HG03575 (cell line): ENCODE data around the gene PDSS2.

ENCODE experiments used
- ATAC-seq: cut with Tn5 transposase; IDR thresholded peaks from one replicate; pipeline ENCODE4 v1.9.1; 2021; ENCODE audit not compliant: unreplicated experiment, insufficient number of reproducible peaks, low FRiP score; ENCODE audit errors: extremely low read depth

Gene PDSS2, protein sequence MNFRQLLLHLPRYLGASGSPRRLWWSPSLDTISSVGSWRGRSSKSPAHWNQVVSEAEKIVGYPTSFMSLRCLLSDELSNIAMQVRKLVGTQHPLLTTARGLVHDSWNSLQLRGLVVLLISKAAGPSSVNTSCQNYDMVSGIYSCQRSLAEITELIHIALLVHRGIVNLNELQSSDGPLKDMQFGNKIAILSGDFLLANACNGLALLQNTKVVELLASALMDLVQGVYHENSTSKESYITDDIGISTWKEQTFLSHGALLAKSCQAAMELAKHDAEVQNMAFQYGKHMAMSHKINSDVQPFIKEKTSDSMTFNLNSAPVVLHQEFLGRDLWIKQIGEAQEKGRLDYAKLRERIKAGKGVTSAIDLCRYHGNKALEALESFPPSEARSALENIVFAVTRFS

DNA sequence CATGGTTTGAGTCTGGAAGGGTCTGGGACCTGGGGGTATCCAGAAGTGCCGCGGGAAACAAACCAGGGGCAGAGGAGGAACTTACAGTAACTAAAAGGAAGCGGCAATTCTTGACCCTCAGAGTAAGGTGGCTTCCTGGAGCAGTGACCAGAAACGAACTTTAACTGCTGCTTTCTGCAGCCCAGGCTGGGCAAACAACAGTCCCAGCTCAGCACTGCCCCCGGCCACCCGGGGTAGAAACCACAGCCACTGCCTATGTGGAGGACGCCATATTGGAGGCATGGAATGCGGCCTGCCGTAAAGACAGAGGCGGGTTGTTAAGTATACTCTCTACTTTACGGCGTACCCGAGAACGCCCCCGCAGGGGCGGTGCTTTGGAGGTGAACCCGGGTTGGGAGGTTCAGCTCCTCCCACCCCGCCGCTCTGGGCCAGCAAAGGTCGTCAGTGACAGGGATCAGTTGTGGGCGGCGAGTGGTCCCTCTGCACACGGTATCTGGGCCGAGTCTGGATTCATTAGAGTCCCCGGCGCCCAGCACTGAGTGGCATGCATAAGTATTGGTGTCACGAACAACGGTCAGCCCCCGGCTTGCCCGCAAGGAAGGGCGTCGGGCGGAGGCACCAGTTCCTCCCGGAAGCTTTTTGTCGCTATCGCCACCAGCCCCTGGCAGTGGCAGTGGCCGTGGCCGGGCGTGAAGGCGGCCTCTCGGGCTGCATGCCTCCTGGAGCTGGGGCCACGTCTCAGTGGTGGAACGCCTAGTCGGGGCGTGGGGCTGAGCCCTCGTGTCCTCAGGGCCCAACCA lies at the start of gene PDSS2:
PDSS2 (minus strand) TSS at position 282 of the 800 bp plus-strand sequence; CDS start at position 3, 279 bp downstream.
- peak; percentile 92 for ATAC-seq

- ATAC-seq, result no peak
Measured at GRCh38 chr6:107506145-107506544, 46.8 kb upstream of the PDSS2 start.

GRCh38 chr6:107504270-107505026 lies 45.1 kb upstream of the PDSS2 start:
- ATAC-seq, result no peak

DNA sequence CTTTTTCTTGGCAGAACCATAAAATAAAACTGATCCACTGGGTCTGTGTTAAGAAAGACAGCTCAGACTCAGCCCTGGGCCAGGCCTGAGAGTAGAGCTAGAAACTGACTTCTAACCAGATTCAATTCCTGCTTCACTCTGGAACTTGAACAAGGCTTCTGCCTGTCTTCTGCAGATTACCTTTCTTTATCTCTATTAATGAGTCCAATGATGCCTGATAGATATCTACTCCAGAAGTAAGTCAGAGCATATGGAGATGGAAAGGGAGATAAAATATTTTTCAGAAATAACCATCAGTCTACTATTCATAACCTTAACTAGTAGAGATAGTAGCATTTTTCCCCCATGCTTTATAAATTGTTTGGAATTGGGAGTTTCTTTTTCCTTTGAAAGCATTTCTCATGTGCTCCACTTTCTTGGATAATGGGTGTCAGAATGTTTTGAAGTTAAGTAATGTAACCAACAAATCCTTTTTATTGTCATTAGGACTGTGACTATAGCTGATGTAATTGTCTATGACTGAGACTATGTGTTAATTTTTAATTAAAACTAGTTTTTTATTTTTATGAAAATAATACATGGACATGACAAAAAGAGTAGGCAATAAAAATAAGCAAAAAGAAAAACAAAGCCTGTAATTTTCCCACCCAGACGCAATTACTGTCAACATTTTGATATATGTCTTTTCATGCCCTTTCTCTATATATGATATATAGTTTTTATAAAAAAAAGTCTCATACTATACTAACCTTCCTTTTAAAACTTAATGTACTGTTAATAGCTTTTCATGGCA lies 37.7 kb upstream of the PDSS2 start:
- no peak for ATAC-seq

DNA sequence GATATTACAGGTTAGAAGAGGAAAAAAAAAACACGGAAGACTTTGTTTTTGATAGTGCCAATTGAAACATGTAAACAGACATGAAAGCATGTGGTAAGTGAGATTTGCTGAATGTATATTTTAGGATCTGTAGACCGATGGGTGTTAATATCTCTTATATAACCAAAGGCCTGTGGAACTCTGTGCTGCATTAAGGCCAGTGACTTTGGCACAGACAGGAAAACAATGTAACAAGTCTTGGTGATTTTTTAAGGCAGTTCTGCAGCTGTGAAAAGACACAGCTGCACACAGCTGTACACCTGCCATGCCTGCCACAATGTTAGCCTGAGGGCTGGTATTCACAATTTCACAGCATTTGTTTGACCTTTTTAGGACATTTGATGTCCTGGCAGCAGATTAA lies 36.6 kb upstream of the PDSS2 start:
- no peak for ATAC-seq

GRCh38 chr6:107495196-107495643 lies 35.9 kb upstream of the PDSS2 start:
- no peak for ATAC-seq

DNA sequence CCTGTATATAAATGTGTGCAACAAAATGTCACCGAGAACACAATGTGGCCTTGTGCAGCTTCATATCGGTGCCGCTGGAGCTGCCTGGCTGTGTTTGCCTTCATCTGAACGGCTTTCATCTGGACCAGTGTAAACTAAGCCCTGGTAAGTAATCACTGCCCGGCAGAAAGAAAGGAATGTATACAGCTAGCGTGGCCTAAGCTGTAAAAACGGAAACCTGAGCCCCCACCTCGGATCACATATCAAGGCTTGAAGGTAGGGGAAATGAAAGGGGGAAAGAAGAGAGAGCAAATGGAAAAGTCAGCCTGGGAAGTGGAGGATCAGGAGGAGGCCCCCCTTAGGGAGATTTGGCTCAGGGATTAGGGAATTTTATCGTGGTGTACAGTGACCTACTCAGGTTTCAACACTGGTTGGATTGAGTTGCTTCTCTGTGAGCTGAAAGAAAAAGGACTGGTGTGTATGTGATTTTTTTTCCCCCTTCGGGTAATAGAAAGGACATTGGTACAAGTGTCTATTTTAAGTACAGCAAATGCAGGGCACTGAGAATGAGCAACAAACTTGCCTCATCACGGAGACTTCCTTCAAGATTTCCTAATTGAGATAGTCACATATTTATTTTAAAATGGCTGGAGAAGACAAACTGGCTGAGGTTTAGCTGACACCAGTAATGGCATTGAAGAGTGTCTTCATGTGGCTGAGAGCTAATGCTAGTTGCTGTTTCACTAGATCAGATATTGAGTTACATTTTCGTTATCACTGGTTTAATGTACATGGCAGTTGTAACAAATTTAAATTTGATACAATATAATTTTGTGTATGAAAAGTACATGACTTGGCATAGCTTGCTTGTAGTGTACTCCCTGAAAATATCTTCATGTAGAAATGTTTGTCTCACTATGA lies 34.0 kb upstream of the PDSS2 start:
- ATAC-seq, result no peak

GRCh38 chr6:107491760-107492660 lies 32.6 kb upstream of the PDSS2 start:
- no peak for ATAC-seq

DNA sequence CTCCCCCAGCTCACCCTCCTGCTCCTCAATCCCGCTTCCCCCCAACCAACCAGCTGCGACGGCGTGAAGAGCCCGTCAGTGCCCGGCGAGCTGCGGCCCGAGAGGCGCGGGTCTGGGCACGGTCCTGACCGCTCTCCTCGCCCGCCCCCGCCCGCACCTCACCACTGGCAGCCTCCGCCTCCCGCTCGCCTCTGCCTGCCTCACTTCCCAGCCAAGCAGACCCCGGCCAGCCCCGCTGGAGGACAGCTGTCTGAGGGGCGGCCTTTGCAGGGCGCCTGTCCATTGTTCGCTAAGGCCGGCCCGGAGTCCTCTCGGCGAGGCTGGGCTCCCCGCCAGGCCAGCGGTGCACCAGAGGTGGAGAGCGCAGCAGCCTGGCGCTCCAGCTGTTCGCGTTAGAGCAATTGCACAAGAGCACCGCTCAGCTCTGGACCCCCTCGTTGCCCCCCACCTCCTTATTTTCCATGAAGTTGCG lies 31.8 kb upstream of the PDSS2 start:
- no peak for ATAC-seq

DNA sequence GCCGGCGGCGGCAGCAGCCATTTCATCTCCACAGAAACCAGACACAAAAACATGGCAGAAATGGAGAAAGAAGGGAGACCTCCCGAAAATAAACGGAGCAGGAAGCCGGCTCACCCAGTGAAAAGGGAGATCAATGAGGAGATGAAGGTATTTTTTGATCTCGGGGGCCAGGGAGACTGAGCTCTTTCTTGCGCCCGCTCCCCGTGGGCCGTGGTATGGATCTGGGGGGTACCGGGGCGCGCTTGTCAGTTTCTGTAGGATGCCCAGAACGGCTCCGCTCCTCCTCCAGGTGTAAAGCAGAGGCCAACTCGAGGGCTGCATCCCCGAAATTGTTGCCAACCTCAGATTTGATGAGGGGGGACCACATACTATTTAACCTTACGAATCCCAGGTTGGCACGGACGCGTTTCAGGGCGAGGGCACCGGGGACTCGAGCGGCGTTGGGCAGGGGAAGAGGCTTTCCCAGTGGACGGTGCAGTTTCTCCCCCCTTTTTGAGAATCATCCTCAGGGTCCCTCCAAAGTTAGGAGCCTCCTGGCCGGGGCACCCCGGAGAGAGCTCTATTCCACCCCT lies 31.3 kb upstream of the PDSS2 start:
- ATAC-seq, result no peak

GRCh38 chr6:107489636-107490565 lies 30.5 kb upstream of the PDSS2 start, which contains the start of gene SOBP:
Gene SOBP (plus strand): TSS chr6:107490117. CDS start chr6:107490617, 500 bp downstream.
- ATAC-seq, result no peak

GRCh38 chr6:107488875-107489635 lies 29.7 kb upstream of the PDSS2 start:
- ATAC-seq, result no peak

- no peak for ATAC-seq
Measured at GRCh38 chr6:107488174-107488874, 29.0 kb upstream of the PDSS2 start.

DNA sequence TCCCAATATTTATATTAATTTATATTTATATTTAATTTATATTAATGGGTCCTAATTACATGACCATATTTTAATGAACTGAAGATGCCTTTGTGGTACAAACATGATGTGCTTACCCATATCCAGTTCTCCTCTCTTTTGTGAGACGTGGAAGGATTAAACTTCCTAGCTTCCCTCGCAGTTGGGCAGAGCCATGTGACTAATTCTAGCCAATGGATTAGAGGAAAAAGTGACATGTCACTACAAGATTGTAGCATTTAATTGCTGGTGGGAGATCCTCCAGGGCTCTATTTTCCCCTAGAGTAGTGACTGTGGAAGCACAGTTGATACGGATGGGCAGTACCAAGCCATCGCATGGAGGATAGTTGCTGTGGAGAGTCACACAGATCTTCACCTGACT lies 25.8 kb upstream of the PDSS2 start:
- ATAC-seq, result no peak
